SK-N-SH (cell line): ENCODE data around the gene EPYC. TPM values are rescaled to one million over a fixed set of nuclear protein-coding genes. Genes with fewer than 3 reads are reported as not detected.

ENCODE experiments used
- CTCF ChIA-PET: fragments of 300-600, 350-600 bp; formaldehyde crosslinking; extraction: SDS; loops from one replicate; lab custom pipeline; 2021; lab: Yijun Ruan, JAX
- POLR2A ChIA-PET: fragments of 350-600 bp; sonication (Branson Sonifier 250); formaldehyde crosslinking; extraction: SDS; loops from one replicate; lab custom pipeline; 2020; ENCODE audit warnings: antibody characterized with exemption, inconsistent platforms; lab: Yijun Ruan, JAX
- DNase-seq: peaks from one replicate; pipeline ENCODE4 v3.0.0; 2012
- H2AFZ ChIP-seq: fragments of 200-600 bp; sonication (generic); 2 replicates; pipeline ENCODE4 v1.8.1; 2016; ENCODE audit warnings: antibody characterized with exemption, mild to moderate bottlenecking, low read depth
- H3F3A ChIP-seq: fragments of 200-600 bp; sonication (generic); replicated peaks from 2 replicates; pipeline ENCODE3; 2016; ENCODE audit warnings: antibody characterized with exemption, mild to moderate bottlenecking; ENCODE audit not compliant: insufficient read depth
- H3K27ac ChIP-seq, 2 experiments: fragments of 200-500 bp in 1 of 2; fragments of 200-600 bp in 1 of 2; sonication (Bioruptor generic) in 1 of 2; sonication (generic), shearing (Covaris generic) in 1 of 2; 2 replicates each; pipeline versions ENCODE4 v1.5.1 to v1.6.1; 2014 to 2016; ENCODE audit warnings: low read depth in 2 of 2, inconsistent platforms in 1 of 2, low read length in 1 of 2, mild to moderate bottlenecking in 1 of 2, mixed read lengths in 1 of 2
- H3K27me3 ChIP-seq: fragments of 200-600 bp; sonication (generic), shearing (Covaris generic); 2 replicates; pipeline ENCODE4 v1.6.1; 2016; ENCODE audit warnings: mixed run types; ENCODE audit not compliant: insufficient read depth
- H3K36me3 ChIP-seq, 2 experiments: fragments of 200-500 bp in 1 of 2; fragments of 200-600 bp in 1 of 2; sonication (Bioruptor generic) in 1 of 2; sonication (generic) in 1 of 2; replicated peaks in 1 of 2; 2 replicates each; pipeline versions ENCODE3 to v1.5.1; 2014 to 2016; ENCODE audit warnings: low read length in 1 of 2, mild to moderate bottlenecking in 1 of 2; ENCODE audit not compliant: insufficient read depth in 2 of 2, control insufficient read depth in 1 of 2
- H3K4me1 ChIP-seq, 2 experiments: fragments of 200-500 bp in 1 of 2; fragments of 200-600 bp in 1 of 2; sonication (Bioruptor generic) in 1 of 2; sonication (generic), shearing (Covaris generic) in 1 of 2; 2 replicates each; pipeline versions ENCODE4 v1.5.1 to v1.6.1; 2014 to 2016; ENCODE audit warnings: low read depth in 1 of 2, low read length in 1 of 2, mixed run types in 1 of 2; ENCODE audit not compliant: insufficient read depth in 2 of 2, control insufficient read depth in 1 of 2
- H3K4me2 ChIP-seq: fragments of 200-600 bp; sonication (generic), shearing (Covaris generic); 2 replicates; pipeline ENCODE4 v1.6.1; 2017; ENCODE audit warnings: mixed run types
- H3K4me3 ChIP-seq, 2 experiments: fragments of 200-500 bp in 1 of 2; fragments of 200-600 bp in 1 of 2; sonication (Bioruptor generic) in 1 of 2; sonication (generic), shearing (Covaris generic) in 1 of 2; 2 replicates each; pipeline versions ENCODE4 v1.5.1 to v1.8.1; 2014 to 2016; ENCODE audit warnings: low read depth in 2 of 2, inconsistent platforms in 1 of 2, low read length in 1 of 2, mild to moderate bottlenecking in 1 of 2, mixed read lengths in 1 of 2, moderate library complexity in 1 of 2
- H3K79me2 ChIP-seq: fragments of 200-600 bp; sonication (generic); 2 replicates; pipeline ENCODE4 v1.8.1; 2017; ENCODE audit warnings: mild to moderate bottlenecking; ENCODE audit not compliant: insufficient read depth
- H3K9ac ChIP-seq: fragments of 200-600 bp; sonication (generic); 2 replicates; pipeline ENCODE4 v1.6.1; 2017; ENCODE audit warnings: mixed run types
- H3K9me2 ChIP-seq: fragments of 200-600 bp; sonication (generic); 2 replicates; pipeline ENCODE4 v1.6.1; 2017; ENCODE audit warnings: mixed run types
- H3K9me3 ChIP-seq: fragments of 200-600 bp; sonication (generic); 2 replicates; pipeline ENCODE4 v1.6.1; 2017; ENCODE audit warnings: mixed run types, mild to moderate bottlenecking, moderate library complexity
- H4K20me1 ChIP-seq: fragments of 200-600 bp; sonication (generic); 2 replicates; pipeline ENCODE4 v1.6.1; 2017; ENCODE audit warnings: mild to moderate bottlenecking, mixed run types; ENCODE audit not compliant: insufficient read depth
- CHD2 ChIP-seq: fragments of 150-350 bp; IDR thresholded peaks from 2 replicates; pipeline ENCODE4 v1.6.1; 2018; ENCODE audit warnings: low read length; ENCODE audit not compliant: partially characterized antibody
- EP300 ChIP-seq, 2 experiments: IDR thresholded peaks; 2 replicates each; pipeline versions ENCODE4 v1.4.0 to v1.6.1; 2012; ENCODE audit warnings: borderline replicate concordance in 1 of 2, low read depth in 1 of 2, low read length in 1 of 2
- EZH2phosphoT487 ChIP-seq: fragments of 200-600 bp; sonication (generic); IDR thresholded peaks from 2 replicates; pipeline ENCODE4 v1.6.1; 2017; ENCODE audit warnings: low read depth, mixed run types, mild to moderate bottlenecking, antibody characterized with exemption, moderate library complexity, borderline replicate concordance
- GABPA ChIP-seq: IDR thresholded peaks from 2 replicates; pipeline ENCODE4 v1.4.0; 2012; ENCODE audit warnings: low read depth, mild to moderate bottlenecking
- JUND ChIP-seq: IDR thresholded peaks from 2 replicates; pipeline ENCODE4 v1.4.0; 2012
- MXI1 ChIP-seq: IDR thresholded peaks from 2 replicates; pipeline ENCODE4 v1.6.1; 2012; ENCODE audit warnings: mild to moderate bottlenecking, low read depth, low read length, improper control_type of control experiment
- NRF1 ChIP-seq: IDR thresholded peaks from 2 replicates; pipeline ENCODE4 v1.6.1; 2012; ENCODE audit warnings: low read depth, mild to moderate bottlenecking, low read length
- RCOR1 ChIP-seq: fragments of 150-350 bp; IDR thresholded peaks from 2 replicates; pipeline ENCODE4 v1.6.1; 2017; ENCODE audit warnings: antibody characterized with exemption, low read length
- RXRA ChIP-seq: IDR thresholded peaks from 2 replicates; pipeline ENCODE4 v1.4.0; 2012; ENCODE audit warnings: low read depth, mild to moderate bottlenecking, borderline replicate concordance
- TAF1 ChIP-seq: IDR thresholded peaks from 2 replicates; pipeline ENCODE4 v1.6.1; 2012; ENCODE audit warnings: low read depth, mild to moderate bottlenecking, low read length, moderate library complexity, borderline replicate concordance
- TCF12 ChIP-seq: IDR thresholded peaks from 2 replicates; pipeline ENCODE4 v1.4.0; 2012
- TEAD4 ChIP-seq: IDR thresholded peaks from 2 replicates; pipeline ENCODE4 v1.4.0; 2012; ENCODE audit warnings: mild to moderate bottlenecking, borderline replicate concordance; ENCODE audit not compliant: insufficient read depth
- YY1 ChIP-seq: IDR thresholded peaks from 2 replicates; pipeline ENCODE4 v1.4.0; 2012; ENCODE audit warnings: low read depth, mild to moderate bottlenecking
- polyA plus RNA-seq, 3 experiments: library from polyadenylated mRNA; depleted of rRNA; stranded (reverse); fragments of >200 nt; gene quantifications; 2 replicates each; pipeline ENCODE4 v1.2.3, GENCODE V29; 2012
- TF ChIP-seq, protein P1 (sequence below): IDR thresholded peaks from 2 replicates; pipeline ENCODE4 v1.6.1; 2012; ENCODE audit warnings: mild to moderate bottlenecking, low read depth, low read length, moderate library complexity
- TF ChIP-seq, protein P2 (sequence below): IDR thresholded peaks from 2 replicates; pipeline ENCODE4 v1.4.0; 2012; ENCODE audit warnings: low read depth
- TF ChIP-seq, protein P3 (sequence below): fragments of 150-350 bp; IDR thresholded peaks from 2 replicates; pipeline ENCODE4 v1.6.1; 2016; ENCODE audit warnings: mild to moderate bottlenecking, low read depth, low read length

EPYC gene
- polyA plus RNA-seq, 1 of the 3 experiments (the other 2 are of a cell fraction): not detected

DNA sequence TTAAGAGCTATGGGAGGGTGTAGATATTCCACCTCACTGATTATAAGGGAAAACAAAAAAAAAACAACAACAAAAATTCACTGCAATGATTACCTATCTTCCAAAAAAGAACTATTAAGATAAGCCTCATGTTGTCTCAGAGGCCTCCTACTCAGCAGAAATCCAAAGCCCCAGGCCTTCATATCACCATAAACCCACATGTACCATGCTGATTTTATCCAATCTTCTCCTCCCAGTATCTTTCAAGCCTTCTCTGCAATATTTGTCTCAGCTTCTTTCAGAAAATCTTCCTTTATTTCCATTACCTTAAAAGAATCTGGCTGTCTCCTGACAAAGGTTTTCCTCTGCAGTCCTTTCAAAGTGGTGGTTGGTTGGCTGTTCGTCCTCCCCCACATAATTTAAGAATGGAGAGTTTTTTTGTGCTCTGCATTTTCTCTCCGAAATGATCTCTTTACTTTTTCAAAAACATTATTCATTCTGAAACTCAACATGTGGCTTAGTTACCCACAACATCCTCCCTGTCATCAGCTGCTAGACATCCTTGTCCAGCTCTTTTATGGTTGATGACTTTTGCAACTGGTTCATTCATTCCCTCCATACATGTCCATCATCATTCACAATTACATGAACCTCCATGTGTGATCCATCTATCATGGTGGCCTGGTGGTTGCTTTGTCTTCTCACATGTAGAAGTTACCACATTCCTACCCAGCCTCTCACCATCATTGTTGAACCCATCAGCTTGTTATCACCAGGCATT lies 2.9 kb upstream of the EPYC start (continued):
- TF ChIP-seq, protein P1, sequence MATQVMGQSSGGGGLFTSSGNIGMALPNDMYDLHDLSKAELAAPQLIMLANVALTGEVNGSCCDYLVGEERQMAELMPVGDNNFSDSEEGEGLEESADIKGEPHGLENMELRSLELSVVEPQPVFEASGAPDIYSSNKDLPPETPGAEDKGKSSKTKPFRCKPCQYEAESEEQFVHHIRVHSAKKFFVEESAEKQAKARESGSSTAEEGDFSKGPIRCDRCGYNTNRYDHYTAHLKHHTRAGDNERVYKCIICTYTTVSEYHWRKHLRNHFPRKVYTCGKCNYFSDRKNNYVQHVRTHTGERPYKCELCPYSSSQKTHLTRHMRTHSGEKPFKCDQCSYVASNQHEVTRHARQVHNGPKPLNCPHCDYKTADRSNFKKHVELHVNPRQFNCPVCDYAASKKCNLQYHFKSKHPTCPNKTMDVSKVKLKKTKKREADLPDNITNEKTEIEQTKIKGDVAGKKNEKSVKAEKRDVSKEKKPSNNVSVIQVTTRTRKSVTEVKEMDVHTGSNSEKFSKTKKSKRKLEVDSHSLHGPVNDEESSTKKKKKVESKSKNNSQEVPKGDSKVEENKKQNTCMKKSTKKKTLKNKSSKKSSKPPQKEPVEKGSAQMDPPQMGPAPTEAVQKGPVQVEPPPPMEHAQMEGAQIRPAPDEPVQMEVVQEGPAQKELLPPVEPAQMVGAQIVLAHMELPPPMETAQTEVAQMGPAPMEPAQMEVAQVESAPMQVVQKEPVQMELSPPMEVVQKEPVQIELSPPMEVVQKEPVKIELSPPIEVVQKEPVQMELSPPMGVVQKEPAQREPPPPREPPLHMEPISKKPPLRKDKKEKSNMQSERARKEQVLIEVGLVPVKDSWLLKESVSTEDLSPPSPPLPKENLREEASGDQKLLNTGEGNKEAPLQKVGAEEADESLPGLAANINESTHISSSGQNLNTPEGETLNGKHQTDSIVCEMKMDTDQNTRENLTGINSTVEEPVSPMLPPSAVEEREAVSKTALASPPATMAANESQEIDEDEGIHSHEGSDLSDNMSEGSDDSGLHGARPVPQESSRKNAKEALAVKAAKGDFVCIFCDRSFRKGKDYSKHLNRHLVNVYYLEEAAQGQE: no peak
- no peak for TF ChIP-seq RXRA
- TF ChIP-seq MXI1: no peak
- no peak for TF ChIP-seq TEAD4
- TF ChIP-seq, protein P2, sequence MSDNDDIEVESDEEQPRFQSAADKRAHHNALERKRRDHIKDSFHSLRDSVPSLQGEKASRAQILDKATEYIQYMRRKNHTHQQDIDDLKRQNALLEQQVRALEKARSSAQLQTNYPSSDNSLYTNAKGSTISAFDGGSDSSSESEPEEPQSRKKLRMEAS: no peak
- no peak for TF ChIP-seq JUND
- TF ChIP-seq GABPA: no peak

DNA sequence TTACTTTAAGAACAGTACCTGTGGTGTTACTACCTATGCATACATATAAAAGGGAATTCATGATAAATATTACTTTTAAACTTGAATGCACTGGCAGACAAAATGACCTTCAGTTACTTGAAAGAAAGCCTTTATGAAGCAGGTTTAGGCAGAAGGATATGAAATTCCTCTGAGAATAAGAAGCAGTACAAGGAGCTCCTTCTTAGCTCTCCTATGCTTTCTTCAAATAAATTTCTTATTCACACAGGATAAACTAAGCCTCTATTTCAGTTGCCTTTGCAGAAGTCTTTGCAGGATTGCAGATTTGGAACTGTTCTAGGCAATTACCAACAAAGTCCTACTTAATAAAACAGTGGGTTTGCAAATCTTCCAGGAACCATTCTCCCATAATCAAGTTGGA lies 1.0 kb downstream of the EPYC start:
- Histone ChIP-seq H3K27me3 (no peaks in the 10 kb centered on the region), H3K9me3 (no peaks in the 10 kb centered on the region), H3K4me1 (no peaks in the 10 kb centered on the region; a peak in 1 of 4 replicates), H3K27ac (no peak overlapping the region), H2AFZ (no peak overlapping the region), H3K9me2 (no peaks in the 10 kb centered on the region), H3K36me3 (no peaks in the 10 kb centered on the region), H3F3A (no peaks in the 10 kb centered on the region), H3K4me3 (no peak overlapping the region), H3K4me2 (no peak overlapping the region), H3K9ac (no peak overlapping the region), H4K20me1 (no peaks in the 10 kb centered on the region), H3K79me2 (no peaks in the 10 kb centered on the region)
- TF ChIP-seq YY1 (no peak), JUND (no peak), EZH2phosphoT487 (no peak), RXRA (no peak), RCOR1 (no peak), CHD2 (no peak), TCF12 (no peak), TAF1 (no peak), EP300 (IDR thresholded peaks at IDR 0.05; ENCODE audit: borderline replicate concordance in 1 of 2, low read depth in 1 of 2, low read length in 1 of 2) (no peak), NRF1 (no peak)
- TF ChIP-seq, protein P3, sequence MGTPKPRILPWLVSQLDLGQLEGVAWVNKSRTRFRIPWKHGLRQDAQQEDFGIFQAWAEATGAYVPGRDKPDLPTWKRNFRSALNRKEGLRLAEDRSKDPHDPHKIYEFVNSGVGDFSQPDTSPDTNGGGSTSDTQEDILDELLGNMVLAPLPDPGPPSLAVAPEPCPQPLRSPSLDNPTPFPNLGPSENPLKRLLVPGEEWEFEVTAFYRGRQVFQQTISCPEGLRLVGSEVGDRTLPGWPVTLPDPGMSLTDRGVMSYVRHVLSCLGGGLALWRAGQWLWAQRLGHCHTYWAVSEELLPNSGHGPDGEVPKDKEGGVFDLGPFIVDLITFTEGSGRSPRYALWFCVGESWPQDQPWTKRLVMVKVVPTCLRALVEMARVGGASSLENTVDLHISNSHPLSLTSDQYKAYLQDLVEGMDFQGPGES: no peak
- CTCF ChIA-PET: no interaction called here
- no peak for DNase-seq
- POLR2A ChIA-PET: no interaction called here
